NT2/D1 (cell line): ENCODE data around the gene GRM5.

Source experiments
- DNase-seq: peaks from one replicate; pipeline ENCODE4 v3.0.0-alpha.2; 2011; ENCODE audit warnings: low read depth, low spot score
- H3K27me3 ChIP-seq: 2 replicates; pipeline ENCODE4 v1.6.0; 2011; ENCODE audit warnings: mild to moderate bottlenecking; ENCODE audit not compliant: insufficient read length, insufficient read depth
- H3K36me3 ChIP-seq: 2 replicates; pipeline ENCODE4 v1.6.1; 2011; ENCODE audit warnings: mild to moderate bottlenecking, low read length, mixed read lengths; ENCODE audit not compliant: insufficient read depth, insufficient read length
- H3K4me1 ChIP-seq: 2 replicates; pipeline ENCODE4 v1.5.1; 2011; ENCODE audit not compliant: insufficient read depth, insufficient read length
- H3K4me3 ChIP-seq: 2 replicates; pipeline ENCODE4 v1.5.1; 2011; ENCODE audit warnings: low read depth; ENCODE audit not compliant: insufficient read length
- H3K9ac ChIP-seq: 2 replicates; pipeline ENCODE4 v1.6.0; 2011; ENCODE audit warnings: low read depth; ENCODE audit not compliant: insufficient read length
- H3K9me3 ChIP-seq: 2 replicates; pipeline ENCODE4 v1.5.1; 2011; ENCODE audit warnings: mild to moderate bottlenecking, low read length; ENCODE audit not compliant: insufficient read depth
- SUZ12 ChIP-seq: IDR thresholded peaks from 2 replicates; pipeline ENCODE4 v1.6.1; 2011; ENCODE audit not compliant: insufficient read length, insufficient read depth; ENCODE audit errors: extremely low read depth
- YY1 ChIP-seq: IDR thresholded peaks from 2 replicates; pipeline ENCODE4 v1.6.1; 2011; ENCODE audit not compliant: insufficient read length, insufficient read depth
- ZNF274 ChIP-seq: IDR thresholded peaks from 2 replicates; pipeline ENCODE4 v1.6.1; 2011; ENCODE audit warnings: mild to moderate bottlenecking, low read depth, low read length

The GRM5 gene

GRCh38 chr11:88544656-88545280, 521.0 kb downstream of the GRM5 start:
- DNase-seq = no peak
- Histone ChIP-seq H3K9ac (no peak overlapping the region), H3K27me3 (no peaks in the 10 kb centered on the region), H3K9me3 (no peaks in the 10 kb centered on the region), H3K4me3 (no peak overlapping the region), H3K36me3 (no peaks in the 10 kb centered on the region), H3K4me1 (no peaks in the 10 kb centered on the region)
- TF ChIP-seq SUZ12 (no peak), ZNF274 (no peak), YY1 (no peak)

GRCh38 chr11:88543902-88544655, 521.7 kb downstream of the GRM5 start:
- Histone ChIP-seq H3K36me3 (no peaks in the 10 kb centered on the region), H3K9ac (no peak overlapping the region), H3K4me1 (no peaks in the 10 kb centered on the region), H3K27me3 (no peaks in the 10 kb centered on the region), H3K9me3 (no peaks in the 10 kb centered on the region), H3K4me3 (no peak overlapping the region)
- DNase-seq = peak; percentile 83
- TF ChIP-seq YY1 (no peak), SUZ12 (no peak), ZNF274 (no peak)

GRCh38 chr11:88541006-88541405, 524.8 kb downstream of the GRM5 start:
- H3K27me3 ChIP-seq = no peaks in the 10 kb centered on the region
- H3K9ac ChIP-seq = no peak overlapping the region
- H3K36me3 ChIP-seq = no peaks in the 10 kb centered on the region
- TF ChIP-seq YY1 = no peak
- TF ChIP-seq SUZ12 = no peak
- no peak for TF ChIP-seq ZNF274
- H3K4me3 ChIP-seq = no peak overlapping the region
- DNase-seq = no peak
- H3K9me3 ChIP-seq = no peaks in the 10 kb centered on the region
- H3K4me1 ChIP-seq = no peaks in the 10 kb centered on the region

GRCh38 chr11:88538098-88538497, 527.7 kb downstream of the GRM5 start:
- H3K9ac ChIP-seq = no peak overlapping the region
- no peak overlapping the region for H3K4me3 ChIP-seq
- H3K9me3 ChIP-seq = no peaks in the 10 kb centered on the region
- no peaks in the 10 kb centered on the region for H3K27me3 ChIP-seq
- no peak for DNase-seq
- TF ChIP-seq YY1 (no peak), ZNF274 (no peak), SUZ12 (no peak)
- H3K4me1 ChIP-seq = no peaks in the 10 kb centered on the region
- no peaks in the 10 kb centered on the region for H3K36me3 ChIP-seq

- Histone ChIP-seq H3K9me3 (no peaks in the 10 kb centered on the region), H3K4me1 (no peaks in the 10 kb centered on the region), H3K4me3 (no peak overlapping the region), H3K27me3 (no peaks in the 10 kb centered on the region), H3K9ac (no peak overlapping the region), H3K36me3 (no peaks in the 10 kb centered on the region)
- DNase-seq = no peak
- TF ChIP-seq SUZ12 (no peak), ZNF274 (no peak), YY1 (no peak)
These were observed 528.2 kb downstream of the GRM5 start for GRCh38 chr11:88537613-88538012.

- TF ChIP-seq YY1 (no peak), SUZ12 (no peak), ZNF274 (no peak)
- Histone ChIP-seq H3K9me3 (no peaks in the 10 kb centered on the region), H3K4me3 (no peak overlapping the region), H3K9ac (no peak overlapping the region), H3K36me3 (no peaks in the 10 kb centered on the region), H3K27me3 (no peaks in the 10 kb centered on the region), H3K4me1 (no peaks in the 10 kb centered on the region)
- no peak for DNase-seq
These were observed 529.0 kb downstream of the GRM5 start for GRCh38 chr11:88536616-88537265.
